ENCODE results near the gene ZNF638. TPM values are rescaled to one million over a fixed set of nuclear protein-coding genes. Genes with fewer than 3 reads are reported as not detected.

Gene ZNF638
- total and polyA plus RNA-seq, 10 of the 15 experiments (the other 5 are each of a cell fraction or from before 2014, with no cell fraction given), result 37.6 to 133 (median 64.5) TPM

- TF ChIP-seq EGR1 (IDR thresholded peaks at IDR 0.05; ENCODE audit: borderline replicate concordance in 1 of 2, low read depth in 2 of 2, low read length in 2 of 2) (no peak), BCLAF1 (IDR thresholded peaks at IDR 0.05) (no peak), POLR2AphosphoS2 (IDR thresholded peaks at IDR 0.05; ENCODE audit: low read depth, low read length) (no peak), NR2F1 (conservative IDR thresholded peaks at IDR 0.05) (no peak), LARP7 (IDR thresholded peaks at IDR 0.05) (no peak)
Observed at GRCh38 chr2:71461304-71461671, 129.7 kb downstream of the ZNF638 start (continued).

- no peaks in the 10 kb centered on the region for H3K79me2 ChIP-seq (ENCODE audit: control insufficient read depth, insufficient read depth, low read length)
- TF ChIP-seq SP1 (IDR thresholded peaks at IDR 0.05; ENCODE audit: low read depth, low read length) (no peak), IRF4 (IDR thresholded peaks at IDR 0.05; ENCODE audit: low read depth, low read length) (no peak), CHD1 (IDR thresholded peaks at IDR 0.05; ENCODE audit: low read depth, low read length) (no peak)
- ATAC-seq (no peak), FAIRE-seq (no peak), DNase-seq (ENCODE audit: low read depth, low spot score) (no peak)
- H3K27ac ChIP-seq (ENCODE audit: control insufficient read depth, insufficient read depth), result no peak overlapping the region
- no peak overlapping the region for H2AFZ ChIP-seq (ENCODE audit: control insufficient read depth, low read depth, low read length)
- H3K27me3 ChIP-seq (replicated peaks in 1 of 2; ENCODE audit: control insufficient read depth in 2 of 2, insufficient read depth in 2 of 2, low read length in 1 of 2), result peaks cover 3 to 13% of the 10 kb centered on the region in 2 experiments; a peak in 3 of 4 replicates
- no peak overlapping the region for H3K9ac ChIP-seq (ENCODE audit: control insufficient read depth, insufficient read depth, low read length)
- WGBS (ENCODE audit: insufficient coverage, insufficient replicate concordance, low lambda C conversion rate, missing lambda C conversion rate), result 63% methylated on average over 8 of the region's 8 CpGs
- BruUV-seq (replicated peaks), result no TSS peak
- in situ Hi-C loops (cut with MboI) (no loop called here), intact Hi-C loops (cut with micrococcal nuclease; ENCODE audit: unreplicated experiment) (no loop called here)
- POLR2A ChIA-PET, result no interaction called here
- RAD21 ChIA-PET (ENCODE audit: unreplicated experiment), result no interaction called here
- H3K4me1 ChIP-seq (ENCODE audit: control insufficient read depth, insufficient read depth, low read length), result no peaks in the 10 kb centered on the region
- peaks cover 5% of the 10 kb centered on the region; the same call in 1 of the 3 replicates for H3K9me3 ChIP-seq (replicated peaks; ENCODE audit: control insufficient read depth, insufficient read depth, low read length)
- H3K36me3 ChIP-seq (ENCODE audit: control insufficient read depth in 2 of 2, insufficient read depth in 2 of 2, low read length in 1 of 2), result no peaks in the 10 kb centered on the region
- no peak overlapping the region for H3K4me3 ChIP-seq
- CTCF ChIA-PET, result interaction anchor here (0.9 to 3.0 kb wide), 3 partner anchors 48 to 259 kb away, joined by 3 to 12 read pairs (median 4); no protein-coding TSS in a partner anchor
- H4K20me1 ChIP-seq (ENCODE audit: control insufficient read depth, insufficient read depth), result no peaks in the 10 kb centered on the region
- SMC1A ChIA-PET (ENCODE audit: uncharacterized antibody, unreplicated experiment), result interaction anchor here (1.6 kb wide), 1 partner anchor 162 kb away, joined by 4 read pairs; no protein-coding TSS in a partner anchor
- H3K4me2 ChIP-seq (ENCODE audit: control insufficient read depth, insufficient read depth), result no peak overlapping the region
Observed at GRCh38 chr2:71462056-71462605, 130.5 kb downstream of the ZNF638 start.

All from GM12878 (cell line).